GM21515 (cell line): ENCODE measurements around the gene MSTO1.
"Not testable (repeated sequence)": the region's sequence is repeated elsewhere in the genome, so short reads cannot be mapped to it uniquely, and the experiment has no call there.

Source experiments
- ATAC-seq: cut with Tn5 transposase; IDR thresholded peaks from one replicate; pipeline ENCODE4 v1.9.1; 2021; ENCODE audit not compliant: unreplicated experiment

The MSTO1 gene

GRCh38 chr1:155613226-155613625, 3.2 kb downstream of the MSTO1 start:
- ATAC-seq = not testable (repeated sequence)

- ATAC-seq = no peak
These were observed 12.2 kb downstream of the MSTO1 start for GRCh38 chr1:155622191-155622590.

DNA sequence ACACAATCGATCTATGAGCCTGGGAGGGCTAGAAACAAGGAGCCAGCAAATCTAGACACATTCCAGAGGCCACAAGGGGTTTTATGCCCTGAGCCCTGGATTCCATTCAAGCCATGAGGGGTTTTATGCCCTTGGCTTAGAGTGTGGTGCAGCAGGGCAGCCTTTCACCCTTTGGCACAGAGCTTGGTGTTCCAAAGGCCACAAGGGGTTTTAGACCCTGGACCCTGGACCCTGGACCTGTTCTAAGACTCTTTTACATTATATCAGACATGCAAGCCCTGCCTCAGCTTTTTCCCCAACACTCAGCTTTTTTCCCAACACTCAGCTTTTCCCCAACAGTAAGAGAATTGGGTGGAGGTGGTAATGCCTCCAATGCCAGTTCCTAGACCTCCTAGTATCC, 13.3 kb downstream of the MSTO1 start:
- ATAC-seq = no peak

DNA sequence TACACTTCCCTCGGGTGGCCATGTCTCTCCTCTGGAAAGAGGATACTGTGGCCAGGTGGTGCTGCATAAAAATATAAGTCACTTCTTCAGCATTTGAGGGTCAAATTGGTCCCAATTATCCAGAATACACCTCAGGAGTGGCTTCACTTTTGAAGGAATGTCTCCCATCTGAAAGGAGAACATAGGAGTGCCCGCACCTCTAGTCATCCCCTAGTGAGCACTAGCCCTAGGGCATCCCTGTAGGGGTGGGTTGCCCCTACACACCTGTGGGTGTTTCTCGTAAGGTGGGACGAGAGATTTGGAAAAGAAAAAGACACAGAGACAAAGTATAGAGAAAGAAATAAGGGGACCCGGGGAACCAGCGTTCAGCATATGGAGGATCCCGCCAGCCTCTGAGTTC, 16.4 kb downstream of the MSTO1 start:
- not testable (repeated sequence) for ATAC-seq

DNA sequence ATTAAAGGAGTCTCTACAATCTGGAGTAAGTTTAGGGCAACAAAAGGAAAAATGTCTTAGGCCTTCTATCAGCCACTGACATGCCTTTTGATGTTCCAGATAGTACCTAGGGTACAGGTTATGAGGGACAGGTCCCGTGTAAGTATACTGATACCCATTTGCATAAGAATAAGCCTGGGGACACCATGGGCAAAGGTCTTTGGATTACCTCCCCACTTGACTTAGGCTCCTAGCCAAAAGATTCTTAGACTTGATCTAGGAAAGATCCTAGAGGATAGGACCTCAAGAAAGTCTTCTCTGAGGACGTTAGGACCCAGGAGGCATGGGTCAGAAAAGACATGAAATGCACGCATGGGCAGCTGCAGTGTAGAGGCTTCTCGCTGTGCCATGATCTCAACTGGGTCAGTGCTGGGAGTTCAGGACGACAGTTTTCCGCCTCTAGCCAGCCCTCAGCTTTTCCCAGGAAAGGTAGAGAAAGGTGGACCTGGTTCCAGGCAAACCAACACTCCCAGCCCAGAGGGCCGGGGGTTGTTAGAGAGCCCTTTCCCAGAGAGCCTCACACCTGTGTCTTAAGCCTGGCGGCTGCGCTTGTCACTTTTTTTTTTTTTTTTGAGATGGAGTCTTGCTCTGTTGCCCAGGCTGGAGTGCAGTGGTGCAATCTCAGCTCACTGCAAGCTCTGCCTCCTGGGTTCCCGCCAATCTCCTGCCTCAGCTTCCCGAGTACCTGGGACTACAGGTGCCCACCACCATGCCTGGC, 26.6 kb downstream of the MSTO1 start:
- no peak for ATAC-seq

DNA sequence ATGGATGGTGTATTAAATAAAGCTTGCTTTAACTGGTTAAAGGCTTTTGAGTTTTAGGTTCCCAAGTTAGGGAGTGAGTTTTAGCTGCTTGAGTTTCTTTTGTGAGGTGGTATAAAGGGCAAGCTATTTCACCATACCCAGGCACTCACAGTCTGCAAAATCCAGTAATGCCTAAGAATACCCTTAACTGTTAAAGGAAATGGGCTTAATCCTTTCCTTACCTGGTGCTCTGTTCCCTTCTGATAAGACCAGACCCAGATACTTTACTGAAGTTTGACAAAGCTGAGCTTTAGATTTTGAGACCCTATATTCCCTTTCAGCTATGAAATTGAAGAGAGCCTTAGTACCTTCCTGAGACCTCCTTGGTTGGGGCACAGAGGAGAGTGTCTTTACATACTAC, 30.3 kb downstream of the MSTO1 start:
- ATAC-seq = no peak

GRCh38 chr1:155642559-155643180, 32.7 kb downstream of the MSTO1 start:
- not testable (repeated sequence) for ATAC-seq

- no peak for ATAC-seq
These were observed 33.2 kb downstream of the MSTO1 start for GRCh38 chr1:155643230-155643629.

DNA sequence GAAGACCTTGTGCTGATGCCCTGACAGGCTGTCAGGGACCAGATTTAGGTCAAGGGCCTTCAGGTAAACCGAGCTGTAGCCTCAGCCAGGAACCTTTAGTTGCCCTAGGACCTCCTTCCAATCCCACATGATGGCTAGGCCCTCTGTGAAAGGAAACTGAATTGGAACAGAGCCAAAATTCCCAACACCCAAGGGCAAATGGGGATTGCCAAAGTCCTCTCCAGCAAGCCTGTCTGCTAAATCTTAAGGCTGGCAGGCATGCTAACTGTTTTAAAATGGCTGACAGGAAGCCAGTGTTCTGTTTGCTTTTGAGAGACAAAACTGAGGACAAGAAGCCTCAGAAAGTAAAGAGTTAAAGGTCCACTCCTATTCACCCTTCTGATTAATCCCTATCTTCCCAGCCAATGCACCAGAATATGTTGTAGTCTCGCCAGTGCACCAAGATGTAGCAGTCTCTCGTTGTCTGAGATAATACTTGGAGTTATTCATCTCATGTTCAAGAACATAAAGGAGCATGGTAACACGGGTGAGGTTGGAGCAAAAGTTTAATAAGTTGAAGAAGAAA, 35.1 kb downstream of the MSTO1 start:
- no peak for ATAC-seq

DNA sequence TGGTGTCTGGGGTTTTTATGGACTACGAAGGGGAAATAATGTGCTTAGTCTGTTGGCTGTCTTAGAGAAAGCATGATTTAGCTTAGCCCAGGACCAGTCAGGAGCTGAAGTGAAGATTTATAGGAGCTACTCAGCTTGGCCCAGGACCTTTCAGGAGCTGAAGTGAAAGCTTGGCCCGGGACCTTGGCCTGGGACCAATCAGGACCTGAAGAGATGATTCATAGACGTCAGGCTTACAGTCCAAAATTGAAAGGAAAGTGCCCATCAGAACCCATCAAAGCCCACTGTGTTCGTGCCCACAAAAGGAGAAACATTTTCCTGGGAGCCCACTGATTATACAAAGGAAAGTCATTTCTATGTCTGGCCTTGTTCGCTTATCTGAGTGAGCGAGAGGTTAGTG, 35.6 kb downstream of the MSTO1 start:
- no peak for ATAC-seq

GRCh38 chr1:155646307-155646706, 36.3 kb downstream of the MSTO1 start:
- ATAC-seq = no peak

GRCh38 chr1:155648207-155649147, 38.5 kb downstream of the MSTO1 start:
- ATAC-seq = no peak

DNA sequence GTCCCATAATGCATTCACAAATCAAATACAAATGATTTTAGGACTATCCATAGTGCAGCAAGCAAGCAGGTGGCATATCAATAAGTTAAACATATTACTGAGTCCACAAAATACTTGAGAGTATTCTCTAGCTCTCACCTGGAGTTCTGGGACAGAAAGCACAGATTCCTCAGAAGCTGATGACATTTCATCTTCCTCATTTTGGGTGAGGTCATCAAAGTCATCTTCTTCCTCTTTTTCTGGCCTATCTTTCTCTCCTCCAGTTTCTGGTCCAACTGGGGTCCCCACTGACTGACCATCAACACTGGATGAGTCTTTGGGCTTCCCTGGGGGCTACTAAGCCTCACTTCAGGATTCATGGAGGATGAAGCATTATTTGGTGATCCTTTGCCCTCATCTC, 39.7 kb downstream of the MSTO1 start:
- ATAC-seq = no peak

DNA sequence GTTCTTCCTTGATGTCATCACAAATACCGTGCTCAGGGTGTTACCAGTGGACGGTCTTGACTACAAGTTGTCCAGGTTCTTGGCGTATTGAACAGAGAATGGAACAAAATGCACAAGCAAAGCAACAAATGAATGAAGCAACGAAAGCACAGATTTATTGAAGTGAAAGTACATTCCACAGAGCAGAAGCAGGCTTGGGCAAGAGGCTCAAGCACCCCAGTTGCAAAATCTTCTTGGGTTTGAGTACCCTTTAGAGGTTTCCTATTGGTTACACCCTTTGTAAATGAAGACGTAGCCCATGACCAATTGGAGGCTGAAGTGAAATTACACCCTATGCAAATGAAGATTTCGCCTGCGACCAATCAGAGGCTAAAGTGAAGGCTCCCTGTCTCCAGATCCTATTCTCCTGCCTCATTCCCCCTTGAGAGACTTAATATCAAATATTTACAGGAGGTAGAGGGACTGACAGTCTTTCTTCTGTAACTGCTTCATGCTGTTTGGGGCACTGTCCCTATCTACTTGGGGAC, 40.3 kb downstream of the MSTO1 start:
- no peak for ATAC-seq

DNA sequence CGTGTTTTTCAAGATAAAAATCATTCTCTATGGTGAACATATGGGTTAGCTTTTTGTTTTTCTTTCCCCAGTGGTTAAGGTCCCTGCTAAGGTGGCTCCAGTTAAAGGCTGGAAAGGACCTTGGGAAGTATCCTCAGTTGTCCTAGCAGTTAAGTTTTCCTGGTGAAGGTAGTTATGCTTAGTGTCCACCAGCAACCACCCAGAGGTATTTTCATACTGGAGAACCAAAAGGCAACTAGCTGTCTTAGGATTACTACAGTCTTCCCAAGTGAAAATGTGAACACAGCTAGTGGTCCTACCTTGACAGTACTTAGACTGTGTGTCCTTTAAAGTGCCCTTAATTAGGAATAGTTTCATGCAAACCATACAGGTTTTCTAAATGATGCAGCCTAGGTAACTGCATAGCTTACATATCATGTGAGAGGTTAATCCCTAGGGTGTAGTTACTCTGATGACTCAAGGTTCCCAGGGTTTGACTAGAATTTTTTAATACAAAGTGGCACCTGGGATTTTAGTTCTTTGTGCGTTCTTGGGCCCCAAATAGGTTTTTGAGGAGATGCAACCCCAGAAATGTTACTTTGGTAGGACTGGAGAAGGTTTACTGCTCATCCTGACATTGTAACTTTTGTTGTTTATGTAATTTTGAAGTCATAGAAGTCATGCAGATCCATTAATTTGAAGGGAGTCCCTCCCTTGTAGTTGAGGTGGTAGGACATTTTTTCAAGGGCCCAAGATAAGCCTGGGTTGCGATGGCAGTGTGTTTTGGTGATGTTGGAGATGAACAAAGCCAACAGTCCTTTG, 42.0 kb downstream of the MSTO1 start:
- ATAC-seq = no peak

- ATAC-seq = no peak
These were observed 42.9 kb downstream of the MSTO1 start for GRCh38 chr1:155652951-155653350.

GRCh38 chr1:155657463-155657862, 47.4 kb downstream of the MSTO1 start:
- no peak for ATAC-seq

- not testable (repeated sequence) for ATAC-seq
These were observed 51.2 kb downstream of the MSTO1 start for GRCh38 chr1:155661239-155661638.
